Mesenchymal stem cell (in vitro differentiated cells and primary cell): ENCODE measurements around the gene CCDC116.
A peak's percentile ranks its signal among the peaks of the same experiment; 100 is the strongest.
"Not testable (repeated sequence)": the region's sequence is repeated elsewhere in the genome, so short reads cannot be mapped to it uniquely, and the experiment has no call there.

Experiments
- DNase-seq: peaks from one replicate; pipeline ENCODE4 v3.0.0-alpha.2; 2013
- H2AFZ ChIP-seq: one replicate; pipeline ENCODE4 v1.6.1; 2013; ENCODE audit warnings: low read depth, mild to moderate bottlenecking, control low read depth, inconsistent platforms, low read length, moderate library complexity
- H2AK5ac ChIP-seq: 2 replicates; pipeline ENCODE4 v1.6.1; 2013; ENCODE audit warnings: low read length, moderate library complexity, mild to moderate bottlenecking, inconsistent platforms; ENCODE audit not compliant: severe bottlenecking
- H2BK120ac ChIP-seq: one replicate; pipeline ENCODE4 v1.6.1; 2013; ENCODE audit warnings: low read depth, mild to moderate bottlenecking, inconsistent platforms, low read length, moderate library complexity
- H2BK12ac ChIP-seq, 2 experiments: one replicate each; pipeline ENCODE4 v1.6.1; 2013; ENCODE audit warnings: inconsistent platforms in 2 of 2, low read length in 2 of 2, mild to moderate bottlenecking in 2 of 2, moderate library complexity in 2 of 2, control low read depth in 1 of 2
- H2BK15ac ChIP-seq: one replicate; pipeline ENCODE4 v1.6.1; 2013; ENCODE audit warnings: mild to moderate bottlenecking, low read depth, inconsistent platforms; ENCODE audit not compliant: poor library complexity, severe bottlenecking
- H2BK5ac ChIP-seq: 2 replicates; pipeline ENCODE4 v1.6.1; 2013; ENCODE audit warnings: low read depth, mild to moderate bottlenecking, low read length, control low read depth, inconsistent platforms; ENCODE audit not compliant: poor library complexity, severe bottlenecking
- H3K14ac ChIP-seq, 2 experiments: one replicate each; pipeline ENCODE4 v1.6.1; 2013; ENCODE audit warnings: inconsistent platforms in 2 of 2, low read length in 2 of 2, control low read depth in 1 of 2, mild to moderate bottlenecking in 1 of 2, moderate library complexity in 1 of 2
- H3K18ac ChIP-seq, 2 experiments: one replicate each; pipeline ENCODE4 v1.6.1; 2013; ENCODE audit warnings: inconsistent platforms in 2 of 2, low read length in 2 of 2, control low read depth in 1 of 2, low read depth in 1 of 2, mild to moderate bottlenecking in 1 of 2
- H3K23ac ChIP-seq, 2 experiments: one replicate each; pipeline ENCODE4 v1.6.1; 2013; ENCODE audit warnings: inconsistent platforms in 2 of 2, low read length in 2 of 2, mild to moderate bottlenecking in 2 of 2, moderate library complexity in 2 of 2, control low read depth in 1 of 2
- H3K27ac ChIP-seq: 2 replicates; pipeline ENCODE4 v1.5.1; 2013; ENCODE audit warnings: mild to moderate bottlenecking, moderate library complexity, low read length, control low read depth, inconsistent platforms; ENCODE audit not compliant: poor library complexity, severe bottlenecking
- H3K27me3 ChIP-seq, 2 experiments: 2 replicates each; pipeline versions ENCODE4 v1.6.1 to v1.7.0; 2013; ENCODE audit warnings: low read length in 2 of 2, mild to moderate bottlenecking in 2 of 2, moderate library complexity in 2 of 2, control low read depth in 1 of 2, inconsistent platforms in 1 of 2; ENCODE audit not compliant: control insufficient read depth in 1 of 2, insufficient read depth in 1 of 2
- H3K36me3 ChIP-seq, 2 experiments: 2 replicates each; pipeline versions ENCODE4 v1.6.1 to v1.7.0; 2013; ENCODE audit warnings: low read length in 2 of 2, control low read depth in 1 of 2, inconsistent platforms in 1 of 2, low read depth in 1 of 2, mild to moderate bottlenecking in 1 of 2; ENCODE audit not compliant: insufficient read depth in 2 of 2, control insufficient read depth in 1 of 2
- H3K4ac ChIP-seq, 2 experiments: one replicate each; pipeline ENCODE4 v1.6.1; 2013; ENCODE audit warnings: inconsistent platforms in 2 of 2, low read length in 2 of 2, mild to moderate bottlenecking in 2 of 2, moderate library complexity in 2 of 2, control low read depth in 1 of 2, low read depth in 1 of 2
- H3K4me1 ChIP-seq: 2 replicates; pipeline ENCODE4 v1.6.1; 2013; ENCODE audit warnings: low read depth, low read length, control low read depth; ENCODE audit not compliant: control insufficient read depth, insufficient read depth
- H3K4me2 ChIP-seq: 2 replicates; pipeline ENCODE4 v1.6.1; 2013; ENCODE audit warnings: low read length, mild to moderate bottlenecking, inconsistent platforms; ENCODE audit not compliant: poor library complexity, severe bottlenecking
- H3K4me3 ChIP-seq, 2 experiments: 2 replicates each; pipeline versions ENCODE4 v1.5.1 to v1.7.0; 2013; ENCODE audit warnings: low read length in 2 of 2, mild to moderate bottlenecking in 2 of 2, control low read depth in 1 of 2, low read depth in 1 of 2; ENCODE audit not compliant: insufficient read depth in 1 of 2
- H3K79me1 ChIP-seq: replicated peaks from 2 replicates; pipeline ENCODE4 v1.6.1; 2013; ENCODE audit warnings: mild to moderate bottlenecking, control low read depth, low read length, inconsistent platforms; ENCODE audit not compliant: poor library complexity, severe bottlenecking
- H3K9ac ChIP-seq: 2 replicates; pipeline ENCODE4 v1.7.0; 2013; ENCODE audit warnings: mild to moderate bottlenecking, low read length, moderate library complexity
- H3K9me3 ChIP-seq: 2 replicates; pipeline ENCODE4 v1.7.0; 2013; ENCODE audit warnings: mild to moderate bottlenecking, low read length; ENCODE audit not compliant: control insufficient read depth
- H4K8ac ChIP-seq: one replicate; pipeline ENCODE4 v1.6.1; 2013; ENCODE audit warnings: inconsistent platforms, mild to moderate bottlenecking, low read length, moderate library complexity
- H4K91ac ChIP-seq: one replicate; pipeline ENCODE4 v1.6.1; 2013; ENCODE audit warnings: mild to moderate bottlenecking, low read length, inconsistent platforms
- WGBS: methylation state at CpG from one replicate; pipeline ENCODE4 v1.1.7; 2013; ENCODE audit warnings: mixed read lengths; 5-methylcytosine and 5-hydroxymethylcytosine counted together

Gene CCDC116

DNA sequence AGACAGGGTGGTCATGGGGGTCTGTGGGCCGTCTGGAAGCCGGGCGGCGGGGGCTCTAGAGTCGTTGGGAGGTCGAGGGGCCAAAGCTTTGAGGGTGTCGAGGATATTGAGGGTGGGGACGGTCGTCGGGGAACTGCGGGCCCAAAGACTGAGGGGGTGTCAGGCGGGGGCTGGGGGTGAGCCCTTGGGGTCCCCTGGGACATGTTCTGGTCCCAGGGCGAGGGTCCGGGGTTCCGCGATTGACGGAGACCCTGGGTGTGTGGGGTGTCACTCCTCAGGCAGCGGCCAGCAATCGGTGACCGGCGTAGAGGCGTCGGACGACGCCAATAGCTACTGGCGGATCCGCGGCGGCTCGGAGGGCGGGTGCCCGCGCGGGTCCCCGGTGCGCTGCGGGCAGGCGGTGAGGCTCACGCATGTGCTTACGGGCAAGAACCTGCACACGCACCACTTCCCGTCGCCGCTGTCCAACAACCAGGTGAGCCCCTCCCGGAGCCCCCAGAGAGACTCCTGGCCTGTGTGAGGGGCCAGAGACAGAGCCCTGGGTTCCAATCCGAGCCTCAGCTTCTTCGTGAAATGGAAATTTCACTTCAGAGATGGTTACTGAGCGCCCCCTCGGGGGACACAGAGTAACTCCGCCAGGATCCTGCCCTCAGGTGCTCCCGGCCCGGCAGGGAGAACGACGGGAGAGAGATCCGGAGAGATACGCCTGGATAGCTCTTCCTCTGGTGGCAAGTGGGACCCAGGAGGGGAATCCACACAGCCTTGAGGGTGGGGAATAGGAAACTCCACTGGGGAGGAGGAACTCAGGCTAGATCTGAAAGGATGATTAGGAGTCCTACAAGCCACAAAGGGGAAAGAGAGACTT is 10.3 kb downstream of the CCDC116 start:
- Histone ChIP-seq H2AK5ac (no peak overlapping the region), H4K91ac (peak overlapping the region; percentile 95), H3K4me1 (peaks cover 17% of the 10 kb centered on the region), H3K4ac (peak overlapping the region in 1 of 2 experiments; percentile 37), H3K36me3 (peaks cover 0 to 22% of the 10 kb centered on the region in 2 experiments), H3K4me2 (peak overlapping the region; percentile 99), H3K27ac (no peak overlapping the region), H3K14ac (peak overlapping the region in 1 of 2 experiments; percentile 98), H3K18ac (peak overlapping the region; percentile 93 to 97), H3K9ac (peak overlapping the region; percentile 83), H2AFZ (peak overlapping the region; percentile 100), H3K23ac (peak overlapping the region in 1 of 2 experiments; percentile 83), H2BK120ac (no peak overlapping the region), H3K79me1 (peaks cover 18% of the 10 kb centered on the region), H2BK15ac (peak overlapping the region; percentile 74), H2BK12ac (no peak overlapping the region), H2BK5ac (no peak overlapping the region), H3K4me3 (peak overlapping the region; percentile 88 to 95), H4K8ac (peak overlapping the region; percentile 92), H3K9me3 (no peaks in the 10 kb centered on the region), H3K27me3 (no peaks in the 10 kb centered on the region)
- DNase-seq: peak; percentile 75
- 1% methylated on average over 56 of the region's 56 CpGs for WGBS

DNA sequence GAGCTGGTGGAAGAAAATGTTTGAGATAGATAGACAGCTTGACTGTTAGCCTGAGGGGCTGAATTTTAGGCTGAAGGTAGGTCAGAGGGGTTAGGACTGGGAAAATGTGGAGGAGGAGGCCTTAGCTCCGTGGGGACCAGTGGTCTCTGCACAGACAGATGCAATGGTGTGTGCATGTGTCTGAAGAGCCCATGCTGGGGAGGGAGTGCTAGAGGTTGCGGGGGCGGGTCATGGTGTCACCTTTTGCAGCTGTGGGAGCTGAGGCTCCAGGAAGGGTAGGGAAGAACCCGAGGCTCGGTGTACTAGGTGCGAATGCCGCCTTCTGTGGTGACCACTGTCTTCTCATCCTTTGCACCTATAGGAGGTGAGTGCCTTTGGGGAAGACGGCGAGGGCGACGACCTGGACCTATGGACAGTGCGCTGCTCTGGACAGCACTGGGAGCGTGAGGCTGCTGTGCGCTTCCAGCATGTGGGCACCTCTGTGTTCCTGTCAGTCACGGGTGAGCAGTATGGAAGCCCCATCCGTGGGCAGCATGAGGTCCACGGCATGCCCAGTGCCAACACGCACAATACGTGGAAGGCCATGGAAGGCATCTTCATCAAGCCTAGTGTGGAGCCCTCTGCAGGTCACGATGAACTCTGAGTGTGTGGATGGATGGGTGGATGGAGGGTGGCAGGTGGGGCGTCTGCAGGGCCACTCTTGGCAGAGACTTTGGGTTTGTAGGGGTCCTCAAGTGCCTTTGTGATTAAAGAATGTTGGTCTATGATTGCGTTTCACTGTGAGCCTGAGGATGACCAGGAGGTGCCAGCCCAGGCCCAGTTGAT is 11.2 kb downstream of the CCDC116 start:
- H2BK12ac ChIP-seq: no peak overlapping the region
- H3K23ac ChIP-seq: peak overlapping the region in 1 of 2 experiments; percentile 86
- no peaks in the 10 kb centered on the region for H3K27me3 ChIP-seq
- no peaks in the 10 kb centered on the region for H3K9me3 ChIP-seq
- no peak overlapping the region for H3K27ac ChIP-seq
- no peak overlapping the region for H3K14ac ChIP-seq
- H2AK5ac ChIP-seq: no peak overlapping the region
- H3K36me3 ChIP-seq: peaks cover under 1 to 22% of the 10 kb centered on the region in 2 experiments
- H4K8ac ChIP-seq: no peak overlapping the region
- H2BK5ac ChIP-seq: no peak overlapping the region
- H4K91ac ChIP-seq: no peak overlapping the region
- no peak for DNase-seq
- peaks cover 17% of the 10 kb centered on the region for H3K4me1 ChIP-seq
- peak overlapping the region; percentile 99 for H3K4me2 ChIP-seq
- H3K4ac ChIP-seq: no peak overlapping the region
- H3K18ac ChIP-seq: no peak overlapping the region
- peak overlapping the region; percentile 83 for H3K9ac ChIP-seq
- no peak overlapping the region for H2BK15ac ChIP-seq
- H2AFZ ChIP-seq: peak overlapping the region; percentile 23
- peaks cover 18% of the 10 kb centered on the region for H3K79me1 ChIP-seq
- H3K4me3 ChIP-seq: peak overlapping the region in 1 of 2 experiments; percentile 88
- H2BK120ac ChIP-seq: no peak overlapping the region
- 94% methylated on average over 22 of the region's 22 CpGs for WGBS

DNA sequence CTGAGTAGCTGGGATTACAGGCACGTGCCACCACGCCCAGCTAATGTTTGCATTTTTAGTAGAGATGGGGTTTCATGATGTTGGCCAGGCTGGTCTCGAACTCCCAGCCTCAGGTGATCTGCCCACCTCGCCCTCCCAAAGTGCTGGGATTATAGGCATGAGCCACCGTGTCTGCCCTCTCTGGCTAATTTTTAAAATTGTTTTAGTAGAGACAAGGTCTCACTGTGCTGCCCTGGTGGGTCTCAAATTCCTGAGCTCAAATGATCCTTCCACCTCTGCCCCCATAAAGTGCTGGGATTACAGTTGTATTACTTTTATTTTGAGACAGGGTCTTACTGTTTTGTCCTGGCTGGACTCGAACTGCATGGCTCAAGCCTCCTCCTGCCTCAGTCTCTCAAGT is 13.0 kb downstream of the CCDC116 start:
- not testable (repeated sequence) for H4K91ac ChIP-seq, H3K18ac ChIP-seq, H3K27me3 ChIP-seq, H2AK5ac ChIP-seq, H2AFZ ChIP-seq, H3K9ac ChIP-seq, H3K9me3 ChIP-seq, H2BK120ac ChIP-seq, H2BK12ac ChIP-seq, H3K4ac ChIP-seq, H3K4me3 ChIP-seq, H3K27ac ChIP-seq, H4K8ac ChIP-seq, H2BK5ac ChIP-seq, DNase-seq, H3K14ac ChIP-seq, H3K23ac ChIP-seq, H3K4me2 ChIP-seq, H2BK15ac ChIP-seq
- Histone ChIP-seq H3K4me1 (peaks cover 17% of the 10 kb centered on the region), H3K36me3 (peaks cover 3 to 26% of the 10 kb centered on the region in 2 experiments), H3K79me1 (peaks cover 20% of the 10 kb centered on the region)
- 94% methylated on average over 5 of the region's 6 CpGs for WGBS
